Measurements from ENCODE around the gene PTPRN. TPM values are rescaled to one million over a fixed set of nuclear protein-coding genes. Genes with fewer than 3 reads are reported as not detected.
A peak's percentile ranks its signal among the peaks of the same experiment; 100 is the strongest.

Gene PTPRN
- total and polyA plus RNA-seq, 2 of the 8 experiments (the other 6 are each of a cell fraction or from before 2014, with no cell fraction given), result 5.4 to 8.2 TPM

DNA sequence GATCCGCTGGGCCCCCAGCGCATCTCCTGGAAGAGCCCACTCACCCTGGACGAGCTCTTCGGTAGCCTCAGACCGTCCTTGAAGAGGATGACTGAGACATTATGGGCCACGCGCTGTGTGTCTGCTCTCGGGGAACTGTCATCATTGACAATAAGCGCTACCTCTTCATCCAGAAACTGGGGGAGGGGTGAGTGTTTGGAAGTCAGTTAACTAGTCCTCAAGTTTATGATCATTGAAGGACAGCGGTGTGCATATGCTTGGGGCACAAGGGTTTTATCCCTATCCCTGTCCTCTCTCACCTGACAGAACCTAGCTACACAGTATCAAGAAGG is 63.3 kb downstream of the PTPRN start:
- peak overlapping the region; percentile 74 to 81 (median 80) for H3K4me3 ChIP-seq (ENCODE audit: extremely low read depth in 1 of 4, insufficient read depth in 2 of 4, low read depth in 3 of 4, low read length in 4 of 4)
- H3K27ac ChIP-seq (ENCODE audit: low read depth, low read length), result peak overlapping the region; percentile 91
- H3K4ac ChIP-seq (replicated peaks; ENCODE audit: insufficient read length, low read depth, low read length), result no peak overlapping the region
- peak overlapping the region; percentile 70; the same call in 1 of the 2 replicates for H2AK5ac ChIP-seq (ENCODE audit: low read depth, low read length)
- H3K4me1 ChIP-seq (replicated peaks in 1 of 4; ENCODE audit: control insufficient read depth in 3 of 4, insufficient read depth in 4 of 4, low read length in 3 of 4), result peaks cover 0 to 5% (median 3%) of the 10 kb centered on the region in 4 experiments; a peak in 3 of 7 replicates
- FAIRE-seq (no peak), DNase-seq (ENCODE audit: low read depth in 1 of 2, low spot score in 2 of 2) (no peak)
- WGBS, 2 experiments (ENCODE audit: extremely low coverage in 1 of 2, insufficient coverage in 1 of 2, insufficient read length in 1 of 2, insufficient replicate concordance in 2 of 2, low coverage in 1 of 2, low lambda C conversion rate in 2 of 2, missing lambda C conversion rate in 1 of 2), result 54% methylated on average over 10 of the region's 10 CpGs; no CpG with 5 or more reads in 1 of the 2 experiments
- H3K23ac ChIP-seq (ENCODE audit: insufficient read length), result no peak overlapping the region
- no peak overlapping the region for H3K14ac ChIP-seq (ENCODE audit: insufficient read length)
- H4K5ac ChIP-seq (ENCODE audit: insufficient read length, low read depth, low read length), result peak overlapping the region; percentile 31
- no peak overlapping the region for H4K91ac ChIP-seq (replicated peaks; ENCODE audit: insufficient read length, low read length)
- H3K9me3 ChIP-seq (ENCODE audit: insufficient read depth in 2 of 2, low read depth in 1 of 2, low read length in 1 of 2), result no peaks in the 10 kb centered on the region
- H4K20me1 ChIP-seq (replicated peaks in 1 of 2; ENCODE audit: control insufficient read depth in 1 of 2, insufficient read depth in 2 of 2, low read length in 2 of 2), result no peaks in the 10 kb centered on the region
- no peak overlapping the region for H3K18ac ChIP-seq (ENCODE audit: extremely low read depth, low read length)
- H3K9ac ChIP-seq (replicated peaks in 1 of 4; ENCODE audit: extremely low read depth in 1 of 4, low read depth in 3 of 4, low read length in 3 of 4), result peak overlapping the region; percentile 91 to 99 (median 94)
- no peak overlapping the region for H2BK15ac ChIP-seq (ENCODE audit: low read length)
- no peaks in the 10 kb centered on the region for H3K27me3 ChIP-seq (replicated peaks in 1 of 4; ENCODE audit: control insufficient read depth in 3 of 4, extremely low read depth in 1 of 4, insufficient read depth in 3 of 4, low read length in 3 of 4)
- peak overlapping the region; percentile 100 for H4K8ac ChIP-seq (ENCODE audit: extremely low read depth, insufficient read depth, low read length)
- no peak overlapping the region for H3K56ac ChIP-seq (replicated peaks; ENCODE audit: insufficient read length, low read depth, low read length)
- no peak for TF ChIP-seq RFX5 (IDR thresholded peaks at IDR 0.05; ENCODE audit: borderline replicate concordance, low read depth, low read length)
- TF ChIP-seq YY1 (IDR thresholded peaks at IDR 0.05; ENCODE audit: low read depth, low read length), result no peak
- no peak for TF ChIP-seq CTBP2 (IDR thresholded peaks at IDR 0.05; ENCODE audit: borderline replicate concordance, insufficient read depth, insufficient read length, low read length)
- peaks cover 8% of the 10 kb centered on the region for H3K23me2 ChIP-seq (ENCODE audit: low read depth, low read length)
- H3K79me2 ChIP-seq (ENCODE audit: control insufficient read depth in 1 of 2, insufficient read depth in 2 of 2, low read length in 2 of 2), result peaks cover 0 to 5% of the 10 kb centered on the region in 2 experiments; a peak in 1 of 4 replicates
- peak overlapping the region; percentile 90; the same call in 1 of the 2 replicates for H2BK12ac ChIP-seq (ENCODE audit: low read depth, low read length)
- 0 out of 2 replicates have a peak, but pooled peaks cover 5% of the 10 kb centered on the region for H3K79me1 ChIP-seq (ENCODE audit: low read depth, low read length)
- no peak overlapping the region for H2BK20ac ChIP-seq (ENCODE audit: low read length)
- H3K36me3 ChIP-seq (ENCODE audit: control insufficient read depth in 2 of 4, insufficient read depth in 4 of 4, low read length in 3 of 4), result peaks cover 0 to 9% (median 5%) of the 10 kb centered on the region in 4 experiments; a peak in 5 of 8 replicates
- ChIA-PET POLR2A (ENCODE audit: partially characterized antibody) (interaction anchor here (1.0 to 14.9 kb wide), 22 partner anchors 9 to 142 kb away, joined by 3 to 190 read pairs (median 4); partner anchors contain the start of genes ABCB6, ANKZF1, ATG9A and CNPPD1), CTCF (ENCODE audit: partially characterized antibody) (interaction anchor here (1.1 to 3.0 kb wide), 14 partner anchors 8 to 108 kb away, joined by 3 to 24 read pairs (median 4); partner anchors contain the start of genes ANKZF1, ATG9A, DNAJB2 and NHEJ1)
- peak overlapping the region; percentile 96; the same call in 1 of the 2 replicates for H2BK5ac ChIP-seq (ENCODE audit: low read depth, low read length)
- H2AFZ ChIP-seq (ENCODE audit: low read length), result no peak overlapping the region
- no peak overlapping the region for H2BK120ac ChIP-seq (replicated peaks; ENCODE audit: low read depth, low read length)
- peak overlapping the region; percentile 91 to 98 for H3K4me2 ChIP-seq (ENCODE audit: insufficient read depth in 1 of 2, low read depth in 2 of 2, low read length in 2 of 2)
